NB4 (cell line): ENCODE data around the gene FEM1B.

ENCODE experiments used
- CTCF ChIP-seq: IDR thresholded peaks from one replicate; pipeline ENCODE4 v1.5.1; 2012; ENCODE audit warnings: low read depth, low read length
- MAX ChIP-seq: IDR thresholded peaks from 2 replicates; pipeline ENCODE4 v1.6.1; 2011; ENCODE audit warnings: low read depth, low read length
- MYC ChIP-seq: IDR thresholded peaks from 2 replicates; pipeline ENCODE4 v1.6.1; 2011; ENCODE audit warnings: low read depth, low read length
- POLR2A ChIP-seq: IDR thresholded peaks from 2 replicates; pipeline ENCODE4 v1.6.1; 2011; ENCODE audit warnings: mild to moderate bottlenecking; ENCODE audit not compliant: insufficient read length; ENCODE audit errors: extremely low read depth

GRCh38 chr15:68304589-68305337 is 27.2 kb downstream of the FEM1B start:
- TF ChIP-seq CTCF: no peak
- no peak for TF ChIP-seq MAX
- no peak for TF ChIP-seq POLR2A
- TF ChIP-seq MYC: no peak
